Retinal pigment epithelial cell (primary cell): ENCODE results near the gene HAND2.

ENCODE experiments used
- DNase-seq: peaks from one replicate; pipeline ENCODE4 v3.0.0-alpha.2; 2010; ENCODE audit warnings: low read depth
- H3K4me3 ChIP-seq: 2 replicates; pipeline ENCODE4 v1.5.1; 2011; ENCODE audit warnings: mild to moderate bottlenecking, low read length, control low read depth, moderate library complexity
- CTCF ChIP-seq: conservative IDR thresholded peaks from 2 replicates; pipeline ENCODE4 v1.5.1; 2011; ENCODE audit warnings: low read depth, low read length, control low read depth, inconsistent platforms

The HAND2 gene

GRCh38 chr4:173498771-173499170, 31.3 kb downstream of the HAND2 start:
- no peak for DNase-seq
- no peak for TF ChIP-seq CTCF
- H3K4me3 ChIP-seq = no peak overlapping the region

GRCh38 chr4:173498023-173498422, 32.0 kb downstream of the HAND2 start:
- DNase-seq = no peak
- H3K4me3 ChIP-seq = no peak overlapping the region
- TF ChIP-seq CTCF = no peak

- DNase-seq = no peak
- peak overlapping the region; percentile 40 for H3K4me3 ChIP-seq
- TF ChIP-seq CTCF = peak; percentile 88
These were observed 35.7 kb downstream of the HAND2 start for GRCh38 chr4:173494013-173494970.

- DNase-seq = no peak
- no peak overlapping the region for H3K4me3 ChIP-seq
- TF ChIP-seq CTCF = no peak
These were observed 37.0 kb downstream of the HAND2 start for GRCh38 chr4:173493041-173493440.

GRCh38 chr4:173492315-173492714, 37.7 kb downstream of the HAND2 start:
- DNase-seq = no peak
- no peak for TF ChIP-seq CTCF
- H3K4me3 ChIP-seq = no peak overlapping the region

GRCh38 chr4:173490817-173491528, 39.1 kb downstream of the HAND2 start:
- DNase-seq = peak; percentile 89
- no peak overlapping the region for H3K4me3 ChIP-seq
- TF ChIP-seq CTCF = no peak
